DND-41 (cell line): ENCODE measurements around the gene ARSI.

Source experiments
- ATAC-seq: fragments of 200-7000 bp; cut with Tn5 transposase; 3 replicates; pipeline ENCODE4 v1.9.1; 2021; ENCODE audit warnings: low read depth; ENCODE audit not compliant: insufficient read depth
- DNase-seq: peaks from one replicate; pipeline ENCODE4 v3.0.0-alpha.2; 2020
- H2AFZ ChIP-seq: 2 replicates; pipeline ENCODE4 v1.6.0; 2012; ENCODE audit warnings: low read depth, low read length
- H3K27ac ChIP-seq: 2 replicates; pipeline ENCODE4 v1.5.1; 2012; ENCODE audit warnings: low read length, inconsistent platforms
- H3K27me3 ChIP-seq: fragments of 200-600 bp; sonication (generic); 2 replicates; pipeline ENCODE4 v1.6.0; 2012; ENCODE audit warnings: low read length, mild to moderate bottlenecking, inconsistent platforms; ENCODE audit not compliant: insufficient read depth, poor library complexity
- H3K36me3 ChIP-seq: 2 replicates; pipeline ENCODE4 v1.5.1; 2012; ENCODE audit warnings: low read length, inconsistent platforms; ENCODE audit not compliant: insufficient read depth
- H3K4me1 ChIP-seq: 2 replicates; pipeline ENCODE4 v1.5.1; 2012; ENCODE audit warnings: mild to moderate bottlenecking, low read length; ENCODE audit not compliant: insufficient read depth
- H3K4me2 ChIP-seq: 2 replicates; pipeline ENCODE4 v1.6.0; 2012; ENCODE audit warnings: mild to moderate bottlenecking, moderate library complexity, low read length, inconsistent platforms; ENCODE audit not compliant: insufficient read depth
- H3K4me3 ChIP-seq, 2 experiments: fragments of 200-600 bp in 1 of 2; shearing (Covaris generic) in 1 of 2; 2 replicates each; pipeline ENCODE4 v1.5.1; 2012 to 2016; ENCODE audit warnings: inconsistent platforms in 2 of 2, low read length in 2 of 2, mild to moderate bottlenecking in 2 of 2, low read depth in 1 of 2, moderate library complexity in 1 of 2
- H3K79me2 ChIP-seq: 2 replicates; pipeline ENCODE4 v1.6.0; 2012; ENCODE audit warnings: low read length, inconsistent platforms; ENCODE audit not compliant: insufficient read depth
- H3K9ac ChIP-seq: 2 replicates; pipeline ENCODE4 v1.6.0; 2012; ENCODE audit warnings: low read depth, mild to moderate bottlenecking, inconsistent platforms, low read length, moderate library complexity
- H3K9me3 ChIP-seq: 2 replicates; pipeline ENCODE4 v1.5.1; 2012; ENCODE audit warnings: low read length, moderate library complexity, mild to moderate bottlenecking, inconsistent platforms; ENCODE audit not compliant: insufficient read depth, severe bottlenecking
- H4K20me1 ChIP-seq: 2 replicates; pipeline ENCODE4 v1.6.0; 2012; ENCODE audit warnings: low read length; ENCODE audit not compliant: insufficient read depth
- EZH2 ChIP-seq: IDR thresholded peaks from 3 replicates; pipeline ENCODE4 v1.6.1; 2012; ENCODE audit warnings: borderline replicate concordance, low read depth, mild to moderate bottlenecking, moderate library complexity, low read length, inconsistent platforms; ENCODE audit not compliant: severe bottlenecking
- TF ChIP-seq, protein P1 (sequence below): IDR thresholded peaks from 2 replicates; pipeline ENCODE4 v1.5.1; 2012; ENCODE audit warnings: borderline replicate concordance, low read length, moderate library complexity, mild to moderate bottlenecking; ENCODE audit not compliant: poor library complexity, severe bottlenecking; ENCODE audit errors: extremely low read depth

The ARSI gene

DNA sequence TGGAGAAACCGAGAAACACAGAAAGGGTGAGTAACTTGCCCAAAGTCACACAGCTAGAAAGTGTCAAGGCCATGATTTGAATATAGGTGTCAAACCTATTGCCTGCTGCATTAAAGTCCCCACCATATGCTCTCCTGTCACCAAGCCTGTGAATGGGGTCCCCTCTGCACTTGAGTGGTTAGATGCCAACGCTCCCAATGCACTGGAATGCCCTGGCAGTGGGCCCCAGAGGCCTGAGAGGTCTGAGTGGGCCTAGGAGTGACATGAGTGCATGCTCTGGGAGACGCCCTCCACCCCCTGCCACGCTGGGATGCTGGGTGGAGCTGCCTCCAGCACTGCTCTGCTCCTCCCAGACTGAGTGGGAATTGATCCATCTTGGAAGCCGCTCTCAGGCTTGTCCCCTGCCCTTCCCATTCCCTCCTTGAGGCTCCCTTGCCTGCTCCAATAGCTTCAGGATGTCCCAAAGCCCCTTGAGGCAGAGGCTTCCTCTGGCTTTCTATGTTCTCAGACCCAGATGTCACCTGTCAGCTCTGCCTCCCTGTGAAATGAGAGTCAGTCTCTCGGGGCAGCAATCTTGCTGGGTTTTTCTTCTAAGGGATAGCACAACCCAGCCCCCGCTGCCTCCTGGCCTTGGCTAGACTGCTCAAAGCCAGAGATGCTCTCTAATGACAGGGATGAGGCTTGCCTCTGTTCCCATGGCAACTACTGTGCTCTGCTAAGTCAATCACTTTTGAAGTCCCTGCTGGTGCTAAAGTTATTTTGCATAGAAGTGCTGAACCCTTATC, 6.6 kb upstream of the ARSI start:
- no peak overlapping the region for H3K9ac ChIP-seq
- TF ChIP-seq, protein P1, sequence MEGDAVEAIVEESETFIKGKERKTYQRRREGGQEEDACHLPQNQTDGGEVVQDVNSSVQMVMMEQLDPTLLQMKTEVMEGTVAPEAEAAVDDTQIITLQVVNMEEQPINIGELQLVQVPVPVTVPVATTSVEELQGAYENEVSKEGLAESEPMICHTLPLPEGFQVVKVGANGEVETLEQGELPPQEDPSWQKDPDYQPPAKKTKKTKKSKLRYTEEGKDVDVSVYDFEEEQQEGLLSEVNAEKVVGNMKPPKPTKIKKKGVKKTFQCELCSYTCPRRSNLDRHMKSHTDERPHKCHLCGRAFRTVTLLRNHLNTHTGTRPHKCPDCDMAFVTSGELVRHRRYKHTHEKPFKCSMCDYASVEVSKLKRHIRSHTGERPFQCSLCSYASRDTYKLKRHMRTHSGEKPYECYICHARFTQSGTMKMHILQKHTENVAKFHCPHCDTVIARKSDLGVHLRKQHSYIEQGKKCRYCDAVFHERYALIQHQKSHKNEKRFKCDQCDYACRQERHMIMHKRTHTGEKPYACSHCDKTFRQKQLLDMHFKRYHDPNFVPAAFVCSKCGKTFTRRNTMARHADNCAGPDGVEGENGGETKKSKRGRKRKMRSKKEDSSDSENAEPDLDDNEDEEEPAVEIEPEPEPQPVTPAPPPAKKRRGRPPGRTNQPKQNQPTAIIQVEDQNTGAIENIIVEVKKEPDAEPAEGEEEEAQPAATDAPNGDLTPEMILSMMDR: no peak
- TF ChIP-seq EZH2: no peak
- H3K9me3 ChIP-seq: no peaks in the 10 kb centered on the region
- no peak overlapping the region for H3K4me3 ChIP-seq
- no peaks in the 10 kb centered on the region for H3K36me3 ChIP-seq
- peaks cover 3% of the 10 kb centered on the region; the same call in 1 of the 2 replicates for H4K20me1 ChIP-seq
- DNase-seq: no peak
- H3K4me2 ChIP-seq: no peak overlapping the region
- H3K4me1 ChIP-seq: no peaks in the 10 kb centered on the region
- H2AFZ ChIP-seq: no peak overlapping the region
- no peaks in the 10 kb centered on the region for H3K79me2 ChIP-seq
- H3K27ac ChIP-seq: no peak overlapping the region
- peaks cover 16% of the 10 kb centered on the region for H3K27me3 ChIP-seq
- ATAC-seq: no peak

DNA sequence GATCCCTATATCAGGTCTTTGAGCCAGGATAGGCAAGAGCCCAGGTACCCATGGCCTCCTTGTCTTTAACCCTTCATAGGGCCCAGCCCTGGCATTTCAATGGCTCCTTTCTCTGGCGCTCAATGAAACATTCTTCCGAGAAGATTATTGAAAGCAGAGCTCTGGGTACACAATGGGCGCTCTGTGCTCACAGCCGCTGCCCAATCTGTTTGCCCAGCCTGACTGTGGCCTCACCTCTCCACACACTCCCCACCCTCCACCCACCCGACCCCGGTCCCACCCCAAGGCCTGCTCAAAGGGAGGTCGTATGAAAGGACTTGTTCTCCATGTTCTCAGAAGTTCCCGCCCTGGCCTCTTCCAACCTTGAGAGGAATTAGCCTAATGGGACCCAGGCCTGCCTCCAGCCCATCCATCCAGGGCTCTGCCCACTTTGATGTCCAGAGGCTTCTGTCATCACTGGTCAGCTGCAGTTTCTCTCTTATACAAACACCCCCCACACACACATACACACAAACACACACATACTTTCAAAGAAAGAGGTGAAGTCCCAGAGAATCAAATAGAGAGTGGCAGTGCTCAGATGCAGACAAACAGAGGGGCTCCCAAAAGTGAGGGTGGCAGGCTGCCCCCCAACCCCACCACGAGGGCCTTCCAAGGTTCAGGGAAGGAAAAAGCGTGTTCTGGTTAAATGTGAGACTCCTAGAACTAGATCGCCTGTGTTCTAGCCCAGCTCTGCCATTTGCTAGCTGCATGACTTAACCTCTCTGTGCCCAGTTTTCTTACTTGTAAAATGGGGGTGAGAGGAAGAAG, 5.1 kb upstream of the ARSI start:
- H3K9ac ChIP-seq: no peak overlapping the region
- no peak overlapping the region for H3K4me2 ChIP-seq
- no peak overlapping the region for H3K4me3 ChIP-seq
- ATAC-seq: no peak
- H4K20me1 ChIP-seq: peaks cover 3% of the 10 kb centered on the region; the same call in 1 of the 2 replicates
- no peak for DNase-seq
- H2AFZ ChIP-seq: no peak overlapping the region
- no peaks in the 10 kb centered on the region for H3K36me3 ChIP-seq
- H3K4me1 ChIP-seq: no peaks in the 10 kb centered on the region
- H3K79me2 ChIP-seq: no peaks in the 10 kb centered on the region
- peaks cover 22% of the 10 kb centered on the region for H3K27me3 ChIP-seq
- H3K9me3 ChIP-seq: no peaks in the 10 kb centered on the region
- H3K27ac ChIP-seq: no peak overlapping the region
- no peak for TF ChIP-seq EZH2
- TF ChIP-seq, protein P1: no peak

DNA sequence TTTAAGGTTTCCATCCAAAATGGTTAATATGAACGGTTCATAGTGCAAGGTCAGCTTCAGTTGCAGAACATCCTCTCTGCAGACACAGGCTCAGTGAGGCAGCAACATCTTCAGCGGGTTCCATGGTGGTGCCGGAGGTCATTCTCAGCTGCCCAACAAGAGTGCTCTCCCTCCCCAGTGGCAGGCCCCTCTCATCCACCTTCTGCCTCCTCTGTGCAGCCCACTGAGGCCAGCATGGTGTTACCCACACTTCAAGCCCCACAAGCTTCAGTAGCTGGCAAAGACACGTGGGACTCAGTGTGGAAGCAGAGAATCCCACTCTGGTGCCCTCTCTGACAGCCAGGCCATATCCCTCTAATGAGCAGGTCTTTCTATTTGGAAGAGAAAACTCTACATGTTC, 4.1 kb upstream of the ARSI start:
- Histone ChIP-seq H3K27me3 (peaks cover 22% of the 10 kb centered on the region), H3K36me3 (no peaks in the 10 kb centered on the region), H4K20me1 (peaks cover 3% of the 10 kb centered on the region; the same call in 1 of the 2 replicates), H3K27ac (no peak overlapping the region), H3K9me3 (no peaks in the 10 kb centered on the region), H2AFZ (no peak overlapping the region), H3K4me1 (no peaks in the 10 kb centered on the region), H3K4me2 (no peak overlapping the region), H3K9ac (no peak overlapping the region), H3K79me2 (no peaks in the 10 kb centered on the region), H3K4me3 (no peak overlapping the region)
- TF ChIP-seq, protein P1: no peak
- no peak for TF ChIP-seq EZH2
- ATAC-seq (no peak), DNase-seq (no peak)
